Endothelial cell of umbilical vein (primary cell): Measurements from ENCODE around the gene ONECUT2. TPM values are rescaled to one million over a fixed set of nuclear protein-coding genes. Genes with fewer than 3 reads are reported as not detected.

ENCODE experiments used
- BruUV-seq: library from RNA; stranded (reverse); fragments of 400-500 nt; replicated peaks from 2 replicates; lab custom pipeline; 2021; lab: Mats Ljungman, UMichigan
- CTCF ChIA-PET: fragments of 300-600, 350-600 bp; sonication (Branson Sonifier 250); formaldehyde crosslinking; loops from one replicate; lab custom pipeline; 2021; ENCODE audit warnings: antibody characterized with exemption, inconsistent platforms; lab: Charles Lee
- POLR2A ChIA-PET: fragments of 300-600, 350-600 bp; sonication (Branson Sonifier 250); formaldehyde crosslinking; loops from one replicate; lab custom pipeline; 2021; ENCODE audit warnings: antibody characterized with exemption, inconsistent platforms; lab: Charles Lee
- DNase-seq: peaks from one replicate; pipeline ENCODE4 v3.0.0-alpha.2; 2011; ENCODE audit warnings: low read depth, low spot score
- FAIRE-seq: peaks from 2 replicates; lab custom pipeline; 2011; peaks lifted over from hg19 to GRCh38; lab: Jason Lieb, UNC
- H2AFZ ChIP-seq: 2 replicates; pipeline ENCODE4 v1.6.0; 2012; ENCODE audit warnings: low read depth, low read length, control low read depth, inconsistent platforms
- H3K27ac ChIP-seq: 2 replicates; pipeline ENCODE4 v1.5.1; 2011; ENCODE audit warnings: low read depth, mild to moderate bottlenecking, control low read depth, low read length, moderate library complexity; ENCODE audit not compliant: insufficient read depth
- H3K27me3 ChIP-seq, 2 experiments: 2 replicates each; pipeline versions ENCODE4 v1.6.0 to v1.6.1; 2011; ENCODE audit warnings: low read length in 2 of 2, mixed read lengths in 1 of 2; ENCODE audit not compliant: control insufficient read depth in 2 of 2, insufficient read depth in 2 of 2
- H3K36me3 ChIP-seq, 2 experiments: 2 replicates in 1 of 2; 3 replicates in 1 of 2; pipeline ENCODE4 v1.5.1; 2011; ENCODE audit warnings: low read length in 2 of 2, mild to moderate bottlenecking in 1 of 2, moderate library complexity in 1 of 2; ENCODE audit not compliant: control insufficient read depth in 2 of 2, insufficient read depth in 2 of 2; ENCODE audit errors: extremely low read depth in 1 of 2
- H3K4me1 ChIP-seq: 3 replicates; pipeline ENCODE4 v1.5.1; 2011; ENCODE audit warnings: mild to moderate bottlenecking, low read length; ENCODE audit not compliant: control insufficient read depth, insufficient read depth; ENCODE audit errors: extremely low read depth
- H3K4me2 ChIP-seq: 2 replicates; pipeline ENCODE4 v1.6.1; 2011; ENCODE audit warnings: low read length, control low read depth, mixed read lengths; ENCODE audit not compliant: insufficient read depth
- H3K4me3 ChIP-seq, 3 experiments: fragments of 200-600 bp in 1 of 3; sonication (generic), shearing (Covaris generic) in 1 of 3; replicated peaks in 1 of 3; 2 replicates each; pipeline ENCODE4 v1.5.1; 2011 to 2016; ENCODE audit warnings: control low read depth in 3 of 3, low read length in 3 of 3, mild to moderate bottlenecking in 2 of 3, inconsistent platforms in 1 of 3, low read depth in 1 of 3, moderate library complexity in 1 of 3; ENCODE audit not compliant: insufficient read depth in 1 of 3
- H3K79me2 ChIP-seq: 2 replicates; pipeline ENCODE4 v1.6.0; 2012; ENCODE audit warnings: low read length, inconsistent platforms; ENCODE audit not compliant: control insufficient read depth, insufficient read depth
- H3K9ac ChIP-seq: replicated peaks from 2 replicates; pipeline ENCODE3; 2011; ENCODE audit warnings: low read length, control low read depth; ENCODE audit not compliant: insufficient read depth; ENCODE audit errors: extremely low read depth
- H3K9me1 ChIP-seq: replicated peaks from 3 replicates; pipeline ENCODE4 v1.6.0; 2011; ENCODE audit warnings: mild to moderate bottlenecking, low read length; ENCODE audit not compliant: control insufficient read depth, insufficient read depth; ENCODE audit errors: extremely low read depth
- H3K9me3 ChIP-seq: replicated peaks from 2 replicates; pipeline ENCODE4 v1.5.1; 2012; ENCODE audit warnings: low read length, inconsistent platforms; ENCODE audit not compliant: control insufficient read depth, insufficient read depth
- H4K20me1 ChIP-seq: replicated peaks from 2 replicates; pipeline ENCODE3; 2011; ENCODE audit warnings: mild to moderate bottlenecking, low read length; ENCODE audit not compliant: control insufficient read depth, insufficient read depth; ENCODE audit errors: extremely low read depth
- CTCF ChIP-seq, 2 donors: IDR thresholded peaks; 1 replicate in 1 of 2; 2 replicates in 1 of 2; pipeline ENCODE4 v1.5.1; 2011; ENCODE audit warnings: low read length in 2 of 2, mild to moderate bottlenecking in 2 of 2, moderate library complexity in 2 of 2, control low read depth in 1 of 2, inconsistent platforms in 1 of 2, low read depth in 1 of 2; ENCODE audit not compliant: insufficient read depth in 1 of 2; ENCODE audit errors: extremely low read depth in 1 of 2
- EZH2 ChIP-seq: IDR thresholded peaks from 2 replicates; pipeline ENCODE4 v1.6.1; 2012; ENCODE audit warnings: borderline replicate concordance, low read depth, mild to moderate bottlenecking, moderate library complexity, low read length, inconsistent platforms; ENCODE audit not compliant: severe bottlenecking
- FOS ChIP-seq: IDR thresholded peaks from 2 replicates; pipeline ENCODE4 v1.6.1; 2011; ENCODE audit warnings: mild to moderate bottlenecking, low read length, moderate library complexity, borderline replicate concordance; ENCODE audit not compliant: insufficient read depth
- JUN ChIP-seq: IDR thresholded peaks from 2 replicates; pipeline ENCODE4 v1.6.1; 2011; ENCODE audit warnings: borderline replicate concordance, low read depth; ENCODE audit not compliant: insufficient read length, insufficient read depth
- MAX ChIP-seq: IDR thresholded peaks from 2 replicates; pipeline ENCODE4 v1.6.1; 2011; ENCODE audit not compliant: insufficient read depth, insufficient read length
- POLR2A ChIP-seq: IDR thresholded peaks from 2 replicates; pipeline ENCODE4 v1.6.1; 2012; ENCODE audit warnings: low read depth, mild to moderate bottlenecking, control low read depth, low read length
- POLR2AphosphoS5 ChIP-seq: IDR thresholded peaks from 2 replicates; pipeline ENCODE4 v1.6.1; 2012; ENCODE audit warnings: low read depth, mild to moderate bottlenecking, control low read depth, low read length, moderate library complexity; ENCODE audit not compliant: insufficient read depth
- dilution Hi-C: fragments of 300-500 bp; cut with MboI; formaldehyde crosslinking; loops from one replicate; pipeline ENCODE4 v1.15.0; 2019; ENCODE audit warnings: low sequenced_read_pairs; ENCODE audit not compliant: extremely low pct_ligation_motif_present
- intact Hi-C: fragments of 100-400 bp; cut with micrococcal nuclease; formaldehyde crosslinking; loops from one replicate; pipeline ENCODE4 v1.10.0; 2022
- polyA plus RNA-seq, 4 experiments: library from polyadenylated mRNA; depleted of rRNA in 3 of 4; stranded (reverse) in 3 of 4; unstranded in 1 of 4; fragments of >200 nt; gene quantifications; 2 replicates each; pipeline versions ENCODE4 v1.2.1 to v1.2.3, GENCODE V29; 2011 to 2012; ENCODE audit warnings: missing spikeins in 1 of 4
- total RNA-seq: library from RNA; stranded (reverse); gene quantifications from 2 replicates; pipeline ENCODE4 v1.2.3, GENCODE V29; 2021

The ONECUT2 gene
- total and polyA plus RNA-seq, 2 donors (not counting 3 experiments of a cell fraction or from before 2014, with no cell fraction given) = 0.01 to 0.62 TPM

- intact Hi-C loops (loop anchor here (10.0 kb wide), 1 partner anchor 60 kb away; no protein-coding TSS in a partner anchor), dilution Hi-C loops (no loop called here)
- Histone ChIP-seq H3K9ac (no peak overlapping the region), H3K36me3 (no peaks in the 10 kb centered on the region), H3K27me3 (no peaks in the 10 kb centered on the region), H2AFZ (no peak overlapping the region), H3K79me2 (no peaks in the 10 kb centered on the region), H3K9me3 (no peaks in the 10 kb centered on the region), H3K4me2 (no peak overlapping the region), H3K4me1 (no peaks in the 10 kb centered on the region), H3K4me3 (no peak overlapping the region), H4K20me1 (no peaks in the 10 kb centered on the region), H3K27ac (no peak overlapping the region), H3K9me1 (no peaks in the 10 kb centered on the region)
- BruUV-seq = no TSS peak
- no peak for DNase-seq
- no peak for TF ChIP-seq POLR2A
- TF ChIP-seq FOS = no peak
- no peak for TF ChIP-seq JUN
- no peak for TF ChIP-seq EZH2
- TF ChIP-seq MAX = no peak
- no peak for TF ChIP-seq CTCF (IDR thresholded peaks at IDR 0.05; ENCODE audit: extremely low read depth in 1 of 2, insufficient read depth in 1 of 2, low read depth in 1 of 2, low read length in 2 of 2)
- no peak for TF ChIP-seq POLR2AphosphoS5
- no peak for FAIRE-seq
- POLR2A ChIA-PET = no interaction called here
- CTCF ChIA-PET = no interaction called here
Observed at GRCh38 chr18:57505231-57505630, 70.1 kb downstream of the ONECUT2 start.
